DOHH2 (cell line): ENCODE measurements around the gene MRPL54.

Experiments
- H3F3A ChIP-seq: fragments of 200-600 bp; sonication (generic), shearing (Covaris generic); 2 replicates; pipeline ENCODE4 v1.6.0; 2016; ENCODE audit warnings: antibody characterized with exemption, mild to moderate bottlenecking; ENCODE audit not compliant: control insufficient read depth, insufficient read depth
- H3K27ac ChIP-seq: fragments of 200-600 bp; sonication (generic); 2 replicates; pipeline ENCODE4 v1.5.1; 2014; ENCODE audit warnings: low read depth, mild to moderate bottlenecking, low read length, moderate library complexity
- H3K27me3 ChIP-seq: fragments of 200-600 bp; sonication (generic); 2 replicates; pipeline ENCODE4 v1.6.1; 2014; ENCODE audit warnings: mild to moderate bottlenecking, low read length, mixed read lengths; ENCODE audit not compliant: control insufficient read depth
- H3K36me3 ChIP-seq: fragments of 200-600 bp; sonication (generic); 2 replicates; pipeline ENCODE4 v1.6.1; 2014; ENCODE audit warnings: mild to moderate bottlenecking, low read length, moderate library complexity, mixed read lengths; ENCODE audit not compliant: control insufficient read depth
- H3K4me1 ChIP-seq: fragments of 200-600 bp; sonication (generic); 2 replicates; pipeline ENCODE4 v1.6.1; 2014; ENCODE audit warnings: mild to moderate bottlenecking, low read length, mixed read lengths; ENCODE audit not compliant: control insufficient read depth
- H3K4me2 ChIP-seq: fragments of 200-600 bp; sonication (generic); 2 replicates; pipeline ENCODE4 v1.6.0; 2014; ENCODE audit warnings: mild to moderate bottlenecking, low read length, moderate library complexity
- H3K4me3 ChIP-seq: fragments of 200-600 bp; sonication (generic); 2 replicates; pipeline ENCODE4 v1.5.1; 2014; ENCODE audit warnings: mild to moderate bottlenecking, low read length, mixed read lengths
- H3K79me2 ChIP-seq: fragments of 200-600 bp; sonication (generic); 2 replicates; pipeline ENCODE4 v1.6.1; 2014; ENCODE audit warnings: mild to moderate bottlenecking, low read length, mixed read lengths; ENCODE audit not compliant: control insufficient read depth
- H3K9me2 ChIP-seq: fragments of 200-600 bp; sonication (generic); replicated peaks from 2 replicates; pipeline ENCODE4 v1.6.1; 2014; ENCODE audit warnings: mild to moderate bottlenecking, low read length, mixed read lengths; ENCODE audit not compliant: control insufficient read depth
- H3K9me3 ChIP-seq: fragments of 200-600 bp; sonication (generic); 2 replicates; pipeline ENCODE4 v1.6.1; 2014; ENCODE audit warnings: antibody characterized with exemption, low read length, mixed read lengths; ENCODE audit not compliant: control insufficient read depth, insufficient read depth
- H4K20me1 ChIP-seq: fragments of 200-600 bp; sonication (generic); 2 replicates; pipeline ENCODE4 v1.6.0; 2014; ENCODE audit warnings: low read depth, mild to moderate bottlenecking, antibody characterized with exemption, low read length, moderate library complexity; ENCODE audit not compliant: control insufficient read depth, insufficient read depth
- CTCF ChIP-seq: fragments of 200-600 bp; sonication (generic); IDR thresholded peaks from one replicate; pipeline ENCODE4 v1.5.1; 2014; ENCODE audit warnings: antibody characterized with exemption, mild to moderate bottlenecking, low read depth, low read length; ENCODE audit not compliant: poor library complexity, severe bottlenecking
- EZH2phosphoT487 ChIP-seq: fragments of 200-600 bp; sonication (generic); IDR thresholded peaks from 2 replicates; pipeline ENCODE4 v1.6.1; 2017; ENCODE audit warnings: borderline replicate concordance, mild to moderate bottlenecking, antibody characterized with exemption, low read length, moderate library complexity, mixed read lengths

Gene MRPL54

GRCh38 chr19:3784607-3785450 lies 22.3 kb downstream of the MRPL54 start:
- TF ChIP-seq EZH2phosphoT487 (no peak), CTCF (no peak)
- no peak overlapping the region for H3K27ac ChIP-seq
- no peaks in the 10 kb centered on the region for H3K36me3 ChIP-seq
- no peaks in the 10 kb centered on the region for H3K79me2 ChIP-seq
- no peaks in the 10 kb centered on the region for H3K9me2 ChIP-seq
- H4K20me1 ChIP-seq = no peaks in the 10 kb centered on the region
- H3K4me2 ChIP-seq = no peak overlapping the region
- peaks cover 18% of the 10 kb centered on the region; the same call in 1 of the 2 replicates for H3K9me3 ChIP-seq
- no peaks in the 10 kb centered on the region for H3F3A ChIP-seq
- H3K27me3 ChIP-seq = peaks cover 10% of the 10 kb centered on the region; the same call in 1 of the 2 replicates
- H3K4me1 ChIP-seq = no peaks in the 10 kb centered on the region
- no peak overlapping the region for H3K4me3 ChIP-seq

- Histone ChIP-seq H3K4me2 (no peak overlapping the region), H3K9me3 (peaks cover 18% of the 10 kb centered on the region; the same call in 1 of the 2 replicates), H3K27me3 (peaks cover 10% of the 10 kb centered on the region; the same call in 1 of the 2 replicates), H3K9me2 (no peaks in the 10 kb centered on the region), H3K4me1 (no peaks in the 10 kb centered on the region), H3K4me3 (no peak overlapping the region), H3K79me2 (no peaks in the 10 kb centered on the region), H3F3A (no peaks in the 10 kb centered on the region), H4K20me1 (no peaks in the 10 kb centered on the region), H3K27ac (no peak overlapping the region), H3K36me3 (no peaks in the 10 kb centered on the region)
- no peak for TF ChIP-seq CTCF
Measured at GRCh38 chr19:3785451-3785937, 23.0 kb downstream of the MRPL54 start.

GRCh38 chr19:3785938-3786824 lies 23.7 kb downstream of the MRPL54 start, which contains the start of gene MATK:
MATK (minus strand) TSS chr19:3786381; CDS start chr19:3785135, 1,246 bp downstream.
- H3K4me3 ChIP-seq = no peak within 1 kb of the TSS
- H3K4me2 ChIP-seq = no peak within 1 kb of the TSS
- no peak within 1 kb of the TSS for H3K27ac ChIP-seq

More at GRCh38 chr19:3785938-3786824, 23.7 kb downstream of the MRPL54 start, which contains the start of gene MATK:
- H3K36me3 ChIP-seq = no peaks in the 10 kb centered on the region
- H3K9me3 ChIP-seq = peaks cover 15% of the 10 kb centered on the region; the same call in 1 of the 2 replicates
- H4K20me1 ChIP-seq = no peaks in the 10 kb centered on the region
- no peaks in the 10 kb centered on the region for H3K79me2 ChIP-seq
- no peaks in the 10 kb centered on the region for H3K4me1 ChIP-seq
- no peaks in the 10 kb centered on the region for H3F3A ChIP-seq
- H3K9me2 ChIP-seq = no peaks in the 10 kb centered on the region
- no peak for TF ChIP-seq CTCF
- no peak for TF ChIP-seq EZH2phosphoT487
- H3K27me3 ChIP-seq = peaks cover 10% of the 10 kb centered on the region; the same call in 1 of the 2 replicates
